IMR-90 (cell line): ENCODE measurements around the gene HNRNPA3. TPM values are rescaled to one million over a fixed set of nuclear protein-coding genes. Genes with fewer than 3 reads are reported as not detected.
A peak's percentile ranks its signal among the peaks of the same experiment; 100 is the strongest.

ENCODE experiments used
- ATAC-seq: fragments of 200-7000 bp; cut with Tn5 transposase; 2 replicates; pipeline ENCODE4 v1.9.1; 2020; ENCODE audit warnings: low read depth, mild to moderate bottlenecking, moderate library complexity
- BruUV-seq: library from RNA; stranded (reverse); fragments of 400-500 nt; replicated peaks from 2 replicates; lab custom pipeline; 2021; lab: Mats Ljungman, UMichigan
- CTCF ChIA-PET: fragments of 300-600 bp; formaldehyde crosslinking; extraction: SDS; loops from one replicate; lab custom pipeline; 2021; ENCODE audit warnings: antibody characterized with exemption; lab: Yijun Ruan, JAX
- POLR2A ChIA-PET: fragments of 300-600 bp; sonication (Branson Sonifier 250); formaldehyde crosslinking; loops from one replicate; lab custom pipeline; 2022; ENCODE audit warnings: antibody characterized with exemption; ENCODE audit not compliant: unreplicated experiment; lab: Charles Lee
- DNase-seq: peaks from one replicate; pipeline ENCODE4 v3.0.0; 2013
- H2AFZ ChIP-seq: replicated peaks from 2 replicates; pipeline ENCODE3; 2013; ENCODE audit warnings: low read length, mild to moderate bottlenecking; ENCODE audit not compliant: poor library complexity
- H2AK5ac ChIP-seq: 2 replicates; pipeline ENCODE4 v1.6.1; 2013; ENCODE audit warnings: low read depth, low read length, inconsistent platforms
- H2AK9ac ChIP-seq: replicated peaks from 2 replicates; pipeline ENCODE3; 2013; ENCODE audit warnings: mild to moderate bottlenecking, low read depth, low read length, moderate library complexity; ENCODE audit not compliant: poor library complexity
- H2BK120ac ChIP-seq: 2 replicates; pipeline ENCODE4 v1.6.1; 2013; ENCODE audit warnings: low read depth, low read length, inconsistent platforms
- H2BK15ac ChIP-seq: 3 replicates; pipeline ENCODE4 v1.6.1; 2013; ENCODE audit warnings: low read depth, low read length, inconsistent platforms
- H2BK20ac ChIP-seq: 2 replicates; pipeline ENCODE4 v1.6.1; 2013; ENCODE audit warnings: low read depth, mild to moderate bottlenecking, inconsistent platforms, low read length, moderate library complexity
- H2BK5ac ChIP-seq: 2 replicates; pipeline ENCODE4 v1.6.1; 2013; ENCODE audit warnings: mild to moderate bottlenecking, low read depth, low read length, inconsistent platforms; ENCODE audit not compliant: poor library complexity, severe bottlenecking
- H3K14ac ChIP-seq: replicated peaks from 2 replicates; pipeline ENCODE4 v1.6.1; 2013; ENCODE audit warnings: low read depth, low read length, inconsistent platforms
- H3K18ac ChIP-seq: 2 replicates; pipeline ENCODE4 v1.6.1; 2013; ENCODE audit warnings: low read depth, low read length, control low read depth
- H3K23ac ChIP-seq: 2 replicates; pipeline ENCODE4 v1.6.1; 2013; ENCODE audit warnings: low read depth, low read length, inconsistent platforms
- H3K27ac ChIP-seq: 2 replicates; pipeline ENCODE4 v1.5.1; 2013; ENCODE audit warnings: mild to moderate bottlenecking, control low read depth, low read length; ENCODE audit not compliant: insufficient read depth
- H3K27me3 ChIP-seq: 2 replicates; pipeline ENCODE4 v1.6.1; 2013; ENCODE audit warnings: low read length; ENCODE audit not compliant: control insufficient read depth, insufficient read depth
- H3K36me3 ChIP-seq: 2 replicates; pipeline ENCODE4 v1.6.1; 2013; ENCODE audit warnings: low read length, mixed read lengths; ENCODE audit not compliant: control insufficient read depth, insufficient read depth
- H3K4ac ChIP-seq: 2 replicates; pipeline ENCODE4 v1.6.1; 2013; ENCODE audit warnings: low read depth, low read length, inconsistent platforms
- H3K4me1 ChIP-seq: 2 replicates; pipeline ENCODE4 v1.6.1; 2013; ENCODE audit warnings: low read length, mixed read lengths; ENCODE audit not compliant: control insufficient read depth, insufficient read depth
- H3K4me2 ChIP-seq: 2 replicates; pipeline ENCODE4 v1.6.1; 2013; ENCODE audit warnings: low read depth, mild to moderate bottlenecking, control low read depth, low read length, moderate library complexity
- H3K4me3 ChIP-seq: 2 replicates; pipeline ENCODE4 v1.5.1; 2013; ENCODE audit warnings: low read depth, mild to moderate bottlenecking, control low read depth, low read length, moderate library complexity; ENCODE audit not compliant: insufficient read depth
- H3K56ac ChIP-seq: 2 replicates; pipeline ENCODE4 v1.6.1; 2013; ENCODE audit warnings: low read length, inconsistent platforms; ENCODE audit not compliant: insufficient read depth; ENCODE audit errors: extremely low read depth
- H3K79me1 ChIP-seq, 2 experiments: 2 replicates each; pipeline ENCODE4 v1.6.1; 2013; ENCODE audit warnings: low read length in 2 of 2, inconsistent platforms in 1 of 2, low read depth in 1 of 2
- H3K9ac ChIP-seq: 2 replicates; pipeline ENCODE4 v1.6.1; 2013; ENCODE audit warnings: low read depth, low read length, control low read depth
- H3K9me1 ChIP-seq: 2 replicates; pipeline ENCODE4 v1.6.1; 2013; ENCODE audit warnings: low read length, inconsistent platforms; ENCODE audit not compliant: insufficient read depth
- H3K9me3 ChIP-seq: 2 replicates; pipeline ENCODE4 v1.6.1; 2013; ENCODE audit warnings: low read length; ENCODE audit not compliant: control insufficient read depth, insufficient read depth
- H4K20me1 ChIP-seq: 2 replicates; pipeline ENCODE4 v1.6.1; 2013; ENCODE audit warnings: low read length, inconsistent platforms; ENCODE audit not compliant: insufficient read depth
- H4K5ac ChIP-seq: 2 replicates; pipeline ENCODE4 v1.6.1; 2013; ENCODE audit warnings: mild to moderate bottlenecking, low read depth, low read length, control low read depth
- H4K8ac ChIP-seq, 2 experiments: 2 replicates each; pipeline ENCODE4 v1.6.1; 2013; ENCODE audit warnings: low read depth in 2 of 2, low read length in 2 of 2, control low read depth in 1 of 2, inconsistent platforms in 1 of 2
- H4K91ac ChIP-seq: 2 replicates; pipeline ENCODE4 v1.6.1; 2013; ENCODE audit warnings: low read depth, low read length, inconsistent platforms; ENCODE audit not compliant: insufficient read depth
- BHLHE40 ChIP-seq: fragments of 150-350 bp; IDR thresholded peaks from 2 replicates; pipeline ENCODE4 v1.6.1; 2016; ENCODE audit warnings: mild to moderate bottlenecking, low read depth, low read length
- CEBPB ChIP-seq: IDR thresholded peaks from 2 replicates; pipeline ENCODE4 v1.6.1; 2012; ENCODE audit warnings: low read depth, low read length, improper control_type of control experiment
- FOS ChIP-seq: fragments of 150-350 bp; IDR thresholded peaks from 2 replicates; pipeline ENCODE4 v1.6.1; 2016; ENCODE audit warnings: low read depth, low read length
- MAFK ChIP-seq: IDR thresholded peaks from 2 replicates; pipeline ENCODE4 v1.6.1; 2012; ENCODE audit warnings: low read depth, low read length, improper control_type of control experiment
- MAZ ChIP-seq: IDR thresholded peaks from 2 replicates; pipeline ENCODE4 v1.6.1; 2012; ENCODE audit warnings: low read depth, mild to moderate bottlenecking, low read length, improper control_type of control experiment, moderate library complexity, borderline replicate concordance
- MXI1 ChIP-seq: IDR thresholded peaks from 2 replicates; pipeline ENCODE4 v1.6.1; 2012; ENCODE audit warnings: low read depth, mild to moderate bottlenecking, low read length, moderate library complexity, borderline replicate concordance
- NFE2L2 ChIP-seq: fragments of 150-350 bp; IDR thresholded peaks from 2 replicates; pipeline ENCODE4 v1.6.1; 2016; ENCODE audit warnings: low read depth, mild to moderate bottlenecking, low read length
- POLR2A ChIP-seq: IDR thresholded peaks from 2 replicates; pipeline ENCODE4 v1.6.1; 2012; ENCODE audit warnings: mild to moderate bottlenecking, low read depth, low read length
- RAD21 ChIP-seq: IDR thresholded peaks from 2 replicates; pipeline ENCODE4 v1.6.1; 2012; ENCODE audit warnings: low read length, improper control_type of control experiment
- RCOR1 ChIP-seq: IDR thresholded peaks from 2 replicates; pipeline ENCODE4 v1.6.1; 2012; ENCODE audit warnings: mild to moderate bottlenecking, low read length, improper control_type of control experiment; ENCODE audit not compliant: insufficient replicate concordance
- RFX5 ChIP-seq: IDR thresholded peaks from 2 replicates; pipeline ENCODE4 v1.8.0; 2012; ENCODE audit warnings: low read depth, mild to moderate bottlenecking, low read length, moderate library complexity
- SMC3 ChIP-seq: fragments of 150-350 bp; IDR thresholded peaks from 2 replicates; pipeline ENCODE4 v1.6.1; 2016; ENCODE audit warnings: low read depth, mild to moderate bottlenecking, antibody characterized with exemption, low read length, moderate library complexity
- WGBS, 2 experiments: methylation state at CpG; one replicate each; pipeline versions ENCODE4 v1.1.5 to v1.1.7; 2013; ENCODE audit warnings: missing lambda C conversion rate in 2 of 2; ENCODE audit not compliant: insufficient read length in 1 of 2; ENCODE audit errors: extremely low coverage in 2 of 2; 5-methylcytosine and 5-hydroxymethylcytosine counted together
- dilution Hi-C: fragments of 300-500 bp; cut with HindIII; formaldehyde crosslinking; loops from one replicate; pipeline ENCODE4 v1.14.3; 2018; ENCODE audit warnings: low sequenced_read_pairs; ENCODE audit not compliant: unreplicated experiment
- in situ Hi-C: fragments of 300-500 bp; cut with MboI; formaldehyde crosslinking; loops from 3 replicates; pipeline ENCODE4 v1.14.3; 2019; ENCODE audit warnings: low sequenced_read_pairs, inconsistent platforms, mixed read lengths
- intact Hi-C: fragments of 100-400 bp; cut with micrococcal nuclease; formaldehyde crosslinking; loops from 2 replicates; pipeline ENCODE4 v1.10.0; 2022
- polyA plus RNA-seq, 3 experiments: library from polyadenylated mRNA; depleted of rRNA; stranded (reverse); fragments of >200 nt; gene quantifications; 2 replicates each; pipeline ENCODE4 v1.2.3, GENCODE V29; 2012; ENCODE audit warnings: low replicate concordance in 1 of 3
- total RNA-seq: library from RNA; depleted of rRNA; stranded (reverse); fragments of >200 nt; gene quantifications from 2 replicates; pipeline ENCODE4 v1.2.3, GENCODE V29; 2012
- TF ChIP-seq, protein P1 (sequence below): fragments of 150-350 bp; IDR thresholded peaks from 2 replicates; pipeline ENCODE4 v1.6.1; 2016; ENCODE audit warnings: low read depth, mild to moderate bottlenecking, low read length, moderate library complexity, borderline replicate concordance
- TF ChIP-seq, protein P2 (sequence below): fragments of 150-350 bp; IDR thresholded peaks from 2 replicates; pipeline ENCODE4 v1.6.1; 2017; ENCODE audit warnings: mild to moderate bottlenecking, antibody characterized with exemption, low read length, low read depth

The HNRNPA3 gene
- total and polyA plus RNA-seq, 2 of the 4 experiments (the other 2 are of a cell fraction) = 18.6 to 111 TPM

DNA sequence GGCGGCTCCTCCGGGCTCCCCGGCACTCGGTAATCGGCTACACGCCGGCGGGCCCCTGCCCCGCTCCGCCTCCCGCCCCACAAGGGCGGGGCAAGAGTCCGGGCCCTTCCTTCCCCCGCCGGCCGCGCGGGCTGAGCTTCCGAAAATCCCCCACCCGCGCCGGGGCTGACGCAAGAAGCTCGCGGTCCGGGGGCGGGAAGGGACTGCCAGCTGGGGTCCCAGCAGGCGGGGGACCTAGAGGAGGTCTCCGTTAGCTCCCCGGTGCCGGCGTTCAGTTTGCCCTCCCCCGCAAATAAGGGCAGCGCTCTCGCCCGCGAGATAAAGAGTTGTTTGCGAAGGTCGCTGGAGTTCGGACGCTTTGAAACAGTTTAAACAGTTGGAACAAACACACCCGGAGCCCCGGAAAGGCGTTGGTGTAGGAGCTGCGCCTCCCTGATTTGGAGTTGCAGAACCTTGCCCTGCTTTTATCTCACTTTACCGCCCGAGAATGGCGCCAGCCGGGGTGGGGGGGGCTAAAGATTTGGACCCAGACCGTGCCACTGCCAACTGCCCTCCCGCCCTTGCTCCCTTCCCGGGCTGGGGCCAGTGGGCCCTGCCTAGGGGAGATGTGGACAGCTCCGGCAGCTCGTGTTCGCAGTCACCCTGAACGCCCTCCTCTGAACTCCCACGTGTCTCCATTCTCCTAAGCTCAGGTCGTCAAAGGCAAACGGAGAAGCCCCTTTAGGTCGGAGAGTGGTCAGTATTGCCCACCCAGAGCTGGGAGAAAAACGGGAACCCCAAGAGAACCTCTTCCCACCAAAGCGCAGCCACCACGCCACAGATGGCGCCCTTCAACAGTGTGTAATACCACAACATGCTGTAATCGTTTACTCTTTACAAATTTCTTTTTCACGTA is 52.3 kb downstream of the HNRNPA3 start, which contains the start of gene NFE2L2:
Gene NFE2L2, minus strand, starts transcription at position 35 of the 895 bp plus-strand sequence. CDS start 151 bp downstream, outside the sequence.
- Histone ChIP-seq H3K4ac (peak within 1 kb of the TSS; percentile 95), H4K91ac (peak within 1 kb of the TSS; percentile 94), H3K18ac (peak within 1 kb of the TSS; percentile 95), H2BK5ac (peak within 1 kb of the TSS; percentile 97), H2BK120ac (peak within 1 kb of the TSS; percentile 92), H3K9me1 (peaks cover 3% of the 10 kb centered on the region), H2AK9ac (peak within 1 kb of the TSS; percentile 97), H3K9me3 (no peaks in the 10 kb centered on the region), H3K4me1 (peaks cover 5% of the 10 kb centered on the region), H3K79me1 (peaks cover 0 to 5% of the 10 kb centered on the region in 2 experiments; a peak in 1 of 4 replicates), H3K4me2 (peak within 1 kb of the TSS; percentile 87), H3K9ac (peak within 1 kb of the TSS; percentile 96), H3K36me3 (no peaks in the 10 kb centered on the region), H4K20me1 (peaks cover 29% of the 10 kb centered on the region), H4K8ac (peak within 1 kb of the TSS; percentile 74 to 91), H3K14ac (peak within 1 kb of the TSS; percentile 91), H2BK15ac (peak within 1 kb of the TSS; percentile 83; the same call in 2 of the 3 replicates), H2BK20ac (peak within 1 kb of the TSS; percentile 72), H3K56ac (peak within 1 kb of the TSS; percentile 94), H2AFZ (peak within 1 kb of the TSS; percentile 90), H4K5ac (peak within 1 kb of the TSS; percentile 85), H2AK5ac (peak within 1 kb of the TSS; percentile 77), H3K27me3 (no peaks in the 10 kb centered on the region), H3K23ac (peak within 1 kb of the TSS; percentile 91), H3K27ac (peak within 1 kb of the TSS; percentile 99), H3K4me3 (peak within 1 kb of the TSS; percentile 69)
- in situ Hi-C loops = loop anchor here (5.0 kb wide), 1 partner anchor 67 kb away; no protein-coding TSS in a partner anchor
- peak; percentile 84 for ATAC-seq
- WGBS, 2 experiments = 0% methylated on average over 17 of the region's 66 CpGs; no CpG with 5 or more reads in 1 of the 2 experiments
- dilution Hi-C loops = no loop called here
- CTCF ChIA-PET = interaction anchor here (0.6 to 3.2 kb wide), 9 partner anchors 9 to 1869 kb away, joined by 3 to 29 read pairs (median 4); no protein-coding TSS in a partner anchor
- TSS peak; percentile 92 for BruUV-seq
- DNase-seq = peak; percentile 91
- POLR2A ChIA-PET = interaction anchor here (0.5 to 1.7 kb wide), 9 partner anchors 10 to 101 kb away, joined by 3 to 9 read pairs (median 4); no protein-coding TSS in a partner anchor
- intact Hi-C loops = loop anchor here (5.0 to 10.0 kb wide), 3 partner anchors 132 to 457 kb away; no protein-coding TSS in a partner anchor
- peak; percentile 21; the same call in 1 of the 2 replicates for TF ChIP-seq SMC3
- TF ChIP-seq CEBPB = peak; percentile 88
- peak; percentile 95 for TF ChIP-seq MAZ
- peak; percentile 77 for TF ChIP-seq POLR2A
- TF ChIP-seq, protein P1, sequence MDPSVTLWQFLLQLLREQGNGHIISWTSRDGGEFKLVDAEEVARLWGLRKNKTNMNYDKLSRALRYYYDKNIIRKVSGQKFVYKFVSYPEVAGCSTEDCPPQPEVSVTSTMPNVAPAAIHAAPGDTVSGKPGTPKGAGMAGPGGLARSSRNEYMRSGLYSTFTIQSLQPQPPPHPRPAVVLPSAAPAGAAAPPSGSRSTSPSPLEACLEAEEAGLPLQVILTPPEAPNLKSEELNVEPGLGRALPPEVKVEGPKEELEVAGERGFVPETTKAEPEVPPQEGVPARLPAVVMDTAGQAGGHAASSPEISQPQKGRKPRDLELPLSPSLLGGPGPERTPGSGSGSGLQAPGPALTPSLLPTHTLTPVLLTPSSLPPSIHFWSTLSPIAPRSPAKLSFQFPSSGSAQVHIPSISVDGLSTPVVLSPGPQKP = no peak
- TF ChIP-seq RFX5 = no peak
- peak; percentile 29 for TF ChIP-seq RCOR1
- peak; percentile 59; the same call in 1 of the 2 replicates for TF ChIP-seq MXI1
- no peak for TF ChIP-seq FOS
- TF ChIP-seq, protein P2, sequence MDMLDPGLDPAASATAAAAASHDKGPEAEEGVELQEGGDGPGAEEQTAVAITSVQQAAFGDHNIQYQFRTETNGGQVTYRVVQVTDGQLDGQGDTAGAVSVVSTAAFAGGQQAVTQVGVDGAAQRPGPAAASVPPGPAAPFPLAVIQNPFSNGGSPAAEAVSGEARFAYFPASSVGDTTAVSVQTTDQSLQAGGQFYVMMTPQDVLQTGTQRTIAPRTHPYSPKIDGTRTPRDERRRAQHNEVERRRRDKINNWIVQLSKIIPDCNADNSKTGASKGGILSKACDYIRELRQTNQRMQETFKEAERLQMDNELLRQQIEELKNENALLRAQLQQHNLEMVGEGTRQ = no peak
- TF ChIP-seq MAFK = no peak
- no peak for TF ChIP-seq NFE2L2
- no peak for TF ChIP-seq RAD21
- TF ChIP-seq BHLHE40 = no peak
